SK-N-MC (cell line): ENCODE results near the gene CNP.

Source experiments
- DNase-seq: peaks from one replicate; pipeline ENCODE4 v3.0.0-alpha.2; 2011; ENCODE audit warnings: low read depth, low spot score
- H3K27ac ChIP-seq: fragments of 200-600 bp; sonication (generic); 2 replicates; pipeline ENCODE4 v1.5.1; 2016; ENCODE audit warnings: mixed run types
- H3K36me3 ChIP-seq: fragments of 200-600 bp; sonication (generic); 2 replicates; pipeline ENCODE4 v1.6.1; 2017; ENCODE audit warnings: antibody characterized with exemption, low read length, mixed read lengths; ENCODE audit not compliant: insufficient read depth
- H3K4me3 ChIP-seq: fragments of 200-600 bp; sonication (generic); 2 replicates; pipeline ENCODE4 v1.5.1; 2016
- H3K9ac ChIP-seq: fragments of 200-600 bp; sonication (generic); 2 replicates; pipeline ENCODE4 v1.8.0; 2017; ENCODE audit warnings: mixed run types, mixed read lengths; ENCODE audit not compliant: insufficient read length
- H3K9me3 ChIP-seq: fragments of 200-600 bp; sonication (generic); 2 replicates; pipeline ENCODE4 v1.6.1; 2017; ENCODE audit warnings: low read depth, mild to moderate bottlenecking, antibody characterized with exemption, low read length, moderate library complexity, mixed read lengths
- EZH2 ChIP-seq: fragments of 200-600 bp; sonication (generic); IDR thresholded peaks from one replicate; pipeline ENCODE4 v1.6.1; 2017; ENCODE audit warnings: antibody characterized with exemption
- FOXP2 ChIP-seq: optimal IDR thresholded peaks from 2 replicates; pipeline ENCODE3; 2011; ENCODE audit warnings: mild to moderate bottlenecking, moderate library complexity; ENCODE audit not compliant: insufficient read depth; ENCODE audit errors: extremely low read length, control extremely low read depth
- POLR2AphosphoS5 ChIP-seq: IDR thresholded peaks from 2 replicates; pipeline ENCODE4 v1.6.1; 2012; ENCODE audit warnings: mild to moderate bottlenecking, low read depth, low read length, borderline replicate concordance

Gene CNP

GRCh38 chr17:42025191-42025579 lies 58.6 kb downstream of the CNP start:
- TF ChIP-seq EZH2 (no peak), POLR2AphosphoS5 (no peak; the same call in 1 of the 2 replicates), FOXP2 (no peak)
- DNase-seq, result no peak
- Histone ChIP-seq H3K9ac (no peak overlapping the region), H3K4me3 (no peak overlapping the region), H3K27ac (no peak overlapping the region), H3K9me3 (no peaks in the 10 kb centered on the region), H3K36me3 (peaks cover 25% of the 10 kb centered on the region; the same call in 1 of the 2 replicates)

- Histone ChIP-seq H3K9me3 (no peaks in the 10 kb centered on the region), H3K36me3 (peaks cover 25% of the 10 kb centered on the region; the same call in 1 of the 2 replicates), H3K9ac (no peak overlapping the region), H3K4me3 (no peak overlapping the region), H3K27ac (no peak overlapping the region)
- TF ChIP-seq POLR2AphosphoS5, result no peak
- TF ChIP-seq EZH2, result no peak
- TF ChIP-seq FOXP2, result no peak
- no peak for DNase-seq
Observed at GRCh38 chr17:42025936-42026335, 59.3 kb downstream of the CNP start.

- Histone ChIP-seq H3K36me3 (peaks cover 21% of the 10 kb centered on the region; the same call in 1 of the 2 replicates), H3K9ac (no peak overlapping the region), H3K4me3 (no peak overlapping the region), H3K9me3 (no peaks in the 10 kb centered on the region), H3K27ac (no peak overlapping the region)
- TF ChIP-seq POLR2AphosphoS5, result no peak
- no peak for DNase-seq
Observed at GRCh38 chr17:42026857-42027589, 60.4 kb downstream of the CNP start.
